Measurements from ENCODE around the gene ITGB7.

- no peak for TF ChIP-seq GATA2 (IDR thresholded peaks at IDR 0.05; ENCODE audit: low read depth, low read length)
- no peak for TF ChIP-seq GATA3 (IDR thresholded peaks at IDR 0.05; ENCODE audit: low read depth, low read length)
Observed at GRCh38 chr12:53233671-53234121, 26.6 kb upstream of the ITGB7 start.

Measured in SH-SY5Y (cell line).